NCI-H2196 treated with DMSO at 0.1 percent for 48 hours (cell line): ENCODE measurements around the gene WWOX.

ENCODE experiments used
- DNase-seq: peaks from one replicate; lab custom pipeline; 2025; ENCODE audit not compliant: unreplicated experiment; lab: John Stamatoyannopoulos, UW

Gene WWOX

GRCh38 chr16:78331731-78332130 is 232.3 kb downstream of the WWOX start:
- no peak for DNase-seq

GRCh38 chr16:78333808-78334207 is 234.4 kb downstream of the WWOX start:
- no peak for DNase-seq

- no peak for DNase-seq
Observed at GRCh38 chr16:78340590-78340989, 241.1 kb downstream of the WWOX start.

GRCh38 chr16:78348068-78348467 is 248.6 kb downstream of the WWOX start:
- DNase-seq: no peak

- DNase-seq: no peak
Observed at GRCh38 chr16:78348886-78349285, 249.4 kb downstream of the WWOX start.

GRCh38 chr16:78352184-78352583 is 252.7 kb downstream of the WWOX start:
- no peak for DNase-seq

- DNase-seq: no peak
Observed at GRCh38 chr16:78353640-78354275, 254.3 kb downstream of the WWOX start.

- DNase-seq: no peak
Observed at GRCh38 chr16:78362524-78363135, 263.2 kb downstream of the WWOX start.

GRCh38 chr16:78363843-78364555 is 264.5 kb downstream of the WWOX start:
- DNase-seq: no peak

GRCh38 chr16:78364556-78364880 is 265.1 kb downstream of the WWOX start:
- no peak for DNase-seq

GRCh38 chr16:78365366-78365765 is 265.9 kb downstream of the WWOX start:
- DNase-seq: no peak

- DNase-seq: no peak
Observed at GRCh38 chr16:78368121-78369102, 269.0 kb downstream of the WWOX start.

GRCh38 chr16:78372277-78372676 is 272.8 kb downstream of the WWOX start:
- DNase-seq: no peak

GRCh38 chr16:78375055-78375679 is 275.7 kb downstream of the WWOX start:
- DNase-seq: no peak

- no peak for DNase-seq
Observed at GRCh38 chr16:78376452-78376851, 277.0 kb downstream of the WWOX start.

GRCh38 chr16:78377312-78377711 is 277.9 kb downstream of the WWOX start:
- no peak for DNase-seq

GRCh38 chr16:78381060-78381459 is 281.6 kb downstream of the WWOX start:
- no peak for DNase-seq

GRCh38 chr16:78383118-78383517 is 283.7 kb downstream of the WWOX start:
- no peak for DNase-seq

GRCh38 chr16:78385086-78385805 is 285.8 kb downstream of the WWOX start:
- no peak for DNase-seq
